ENCODE data around the gene GPR157.

The GPR157 gene

DNA sequence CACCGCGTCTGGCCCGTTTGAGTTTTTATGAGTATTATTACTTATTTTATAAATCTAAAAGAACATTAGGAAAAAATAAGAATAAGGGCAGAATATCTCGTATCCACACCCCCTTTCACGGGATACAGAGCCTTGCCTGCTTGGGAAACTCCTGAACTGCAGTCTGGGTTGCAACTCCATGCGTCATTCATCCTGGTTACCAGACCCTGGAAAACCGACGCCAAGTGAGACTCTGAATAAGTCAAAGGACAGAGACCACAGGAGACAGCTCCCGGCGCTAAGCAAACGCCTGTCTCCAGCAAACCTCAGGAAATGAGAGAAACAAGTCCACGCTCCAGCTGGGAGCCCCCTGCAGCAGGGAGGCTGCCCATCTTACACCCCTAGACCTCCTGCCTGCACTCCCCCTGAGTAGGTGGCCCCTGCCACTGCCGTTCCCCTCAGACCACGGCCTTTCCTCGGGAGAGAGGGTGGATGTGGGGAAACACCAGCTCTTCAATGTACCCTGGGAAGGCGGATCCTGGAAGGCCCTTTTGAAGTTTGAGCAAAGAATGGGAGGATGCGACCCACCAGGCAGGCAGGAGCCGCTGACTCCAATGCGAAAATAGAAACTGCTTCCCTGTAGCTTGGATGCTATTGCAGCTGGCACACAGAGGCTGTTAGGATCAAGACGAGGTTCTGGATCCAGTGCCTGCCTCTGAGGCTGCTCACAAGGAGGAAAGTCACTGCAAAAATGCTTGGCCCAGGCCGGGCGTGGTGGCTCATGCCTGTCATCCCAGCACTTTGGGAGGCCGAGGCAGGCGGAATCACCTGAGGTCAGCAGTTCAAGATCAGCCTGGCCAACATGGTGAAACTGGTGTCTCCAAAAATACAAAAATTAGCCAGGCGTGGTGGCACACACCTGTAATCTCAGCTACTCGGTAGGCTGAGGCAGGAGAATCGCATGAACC, 37.7 kb upstream of the GPR157 start:
- H3K27me3 ChIP-seq (replicated peaks): no peaks in the 10 kb centered on the region
- no peak for TF ChIP-seq CTCF (IDR thresholded peaks at IDR 0.05; ENCODE audit: low read depth, low read length, missing control alignments)
- DNase-seq: peak; percentile 91
- H3K27ac ChIP-seq: peak overlapping the region; percentile 92
- peaks cover 46% of the 10 kb centered on the region for H3K36me3 ChIP-seq (replicated peaks)
- no peak overlapping the region for H3K4me3 ChIP-seq (ENCODE audit: low read depth, low read length)
- in situ Hi-C loops (cut with HindIII; ENCODE audit: low pct_ligation_motif_present, low sequenced_read_pairs): no loop called here

- no peaks in the 10 kb centered on the region for H3K27me3 ChIP-seq (replicated peaks)
- no peak overlapping the region for H3K4me3 ChIP-seq (ENCODE audit: low read depth, low read length)
- DNase-seq: peak; percentile 46
- in situ Hi-C loops (cut with HindIII; ENCODE audit: low pct_ligation_motif_present, low sequenced_read_pairs): no loop called here
- TF ChIP-seq CTCF (IDR thresholded peaks at IDR 0.05; ENCODE audit: low read depth, low read length, missing control alignments): no peak
- H3K27ac ChIP-seq: peak overlapping the region; percentile 92
- H3K36me3 ChIP-seq (replicated peaks): peaks cover 48% of the 10 kb centered on the region
Observed at GRCh38 chr1:9165396-9165795, 36.5 kb upstream of the GPR157 start.

DNA sequence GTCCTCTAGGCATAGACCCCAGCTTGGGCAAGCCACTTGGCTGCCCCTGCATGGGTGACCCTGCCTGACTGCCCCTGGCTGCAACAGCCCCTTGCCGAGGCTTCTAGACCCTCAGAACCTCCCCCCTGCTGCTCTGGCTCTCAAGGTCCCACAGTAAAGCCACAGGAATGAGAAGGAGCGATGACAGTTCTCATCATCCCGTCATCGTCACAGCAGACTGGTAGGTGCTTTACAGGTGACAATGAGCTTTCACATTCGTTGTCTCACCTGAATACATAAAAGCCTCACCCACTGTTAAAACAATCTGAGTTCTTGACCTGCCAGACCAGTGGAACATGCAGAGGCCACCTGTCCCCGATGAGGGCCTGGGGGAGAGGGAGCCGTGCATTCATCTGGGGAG, 36.0 kb upstream of the GPR157 start:
- H3K27me3 ChIP-seq (replicated peaks): no peaks in the 10 kb centered on the region
- in situ Hi-C loops (cut with HindIII; ENCODE audit: low pct_ligation_motif_present, low sequenced_read_pairs): no loop called here
- peaks cover 48% of the 10 kb centered on the region for H3K36me3 ChIP-seq (replicated peaks)
- H3K27ac ChIP-seq: peak overlapping the region; percentile 92
- TF ChIP-seq CTCF (IDR thresholded peaks at IDR 0.05; ENCODE audit: low read depth, low read length, missing control alignments): no peak
- H3K4me3 ChIP-seq (ENCODE audit: low read depth, low read length): no peak overlapping the region
- DNase-seq: no peak

- no peak for TF ChIP-seq CTCF (IDR thresholded peaks at IDR 0.05; ENCODE audit: low read depth, low read length, missing control alignments)
Observed at GRCh38 chr1:9164532-9164900, 35.6 kb upstream of the GPR157 start.

GRCh38 chr1:9161963-9162362, 33.1 kb upstream of the GPR157 start:
- no peak overlapping the region for H3K4me3 ChIP-seq (ENCODE audit: low read depth, low read length)
- no peak for DNase-seq
- peaks cover 45% of the 10 kb centered on the region for H3K36me3 ChIP-seq (replicated peaks)
- H3K27me3 ChIP-seq (replicated peaks): no peaks in the 10 kb centered on the region
- no peak for TF ChIP-seq CTCF (IDR thresholded peaks at IDR 0.05; ENCODE audit: low read depth, low read length, missing control alignments)
- in situ Hi-C loops (cut with HindIII; ENCODE audit: low pct_ligation_motif_present, low sequenced_read_pairs): no loop called here
- H3K27ac ChIP-seq: no peak overlapping the region

More at GRCh38 chr1:9164532-9164900, 35.6 kb upstream of the GPR157 start:
- DNase-seq: no peak
- in situ Hi-C loops (cut with HindIII; ENCODE audit: low pct_ligation_motif_present, low sequenced_read_pairs): no loop called here
- Histone ChIP-seq H3K4me3 (ENCODE audit: low read depth, low read length) (no peak overlapping the region), H3K36me3 (replicated peaks) (peaks cover 44% of the 10 kb centered on the region), H3K27me3 (replicated peaks) (no peaks in the 10 kb centered on the region), H3K27ac (peak overlapping the region; percentile 92)
